SK-N-SH treated with all-trans-retinoic acid at 6 μM for 48 hours (cell line): Measurements from ENCODE around the gene CLPTM1L.

Experiments used
- ATAC-seq: fragments of 200-7000 bp; cut with Tn5 transposase; 3 replicates; pipeline ENCODE4 v1.9.1; 2020; ENCODE audit warnings: mild to moderate bottlenecking, moderate library complexity
- ARNTL ChIP-seq: fragments of 450-650 bp; formaldehyde crosslinking; IDR thresholded peaks from 2 replicates; pipeline ENCODE4 v1.5.0; 2020; ENCODE audit warnings: low read depth, mild to moderate bottlenecking, moderate library complexity, borderline replicate concordance
- BACH2 ChIP-seq: fragments of 250-450 bp; sonication (Bioruptor Pico); IDR thresholded peaks from 2 replicates; pipeline ENCODE4 v1.9.0; 2021; ENCODE audit warnings: mild to moderate bottlenecking, borderline replicate concordance
- CSRNP3 ChIP-seq: fragments of 250-450 bp; sonication (Bioruptor Pico); IDR thresholded peaks from 2 replicates; pipeline ENCODE4 v1.5.1; 2021; ENCODE audit warnings: mild to moderate bottlenecking, moderate library complexity
- ESRRG ChIP-seq: fragments of 250-450 bp; sonication (Bioruptor Pico); IDR thresholded peaks from 2 replicates; pipeline ENCODE4 v1.6.1; 2021; ENCODE audit warnings: mild to moderate bottlenecking
- GLIS3 ChIP-seq: fragments of 250-450 bp; sonication (Bioruptor Pico); IDR thresholded peaks from 2 replicates; pipeline ENCODE4 v1.5.0; 2020; ENCODE audit warnings: mild to moderate bottlenecking, moderate library complexity
- ISL1 ChIP-seq: fragments of 250-450 bp; sonication (Bioruptor Pico); IDR thresholded peaks from 2 replicates; pipeline ENCODE4 v2.1.2; 2022; ENCODE audit warnings: mild to moderate bottlenecking, moderate library complexity
- OSR1 ChIP-seq: fragments of 250-450 bp; sonication (Bioruptor Pico); IDR thresholded peaks from 2 replicates; pipeline ENCODE4 v1.8.0; 2022; ENCODE audit warnings: moderate library complexity, mild to moderate bottlenecking, inconsistent platforms
- PATZ1 ChIP-seq: fragments of 250-450 bp; sonication (Bioruptor Pico); IDR thresholded peaks from 2 replicates; pipeline ENCODE4 v1.8.0; 2020; ENCODE audit warnings: mild to moderate bottlenecking, moderate library complexity, borderline replicate concordance
- POU6F1 ChIP-seq: fragments of 250-450 bp; sonication (Bioruptor Pico); IDR thresholded peaks from 2 replicates; pipeline ENCODE4 v1.8.0; 2021; ENCODE audit warnings: low read depth, mild to moderate bottlenecking, moderate library complexity, borderline replicate concordance
- PPARA ChIP-seq: fragments of 250-450 bp; sonication (Bioruptor Pico); IDR thresholded peaks from 2 replicates; pipeline ENCODE4 v1.5.0; 2020; ENCODE audit warnings: mild to moderate bottlenecking, borderline replicate concordance
- RARB ChIP-seq: fragments of 250-450 bp; sonication (Bioruptor Pico); IDR thresholded peaks from 2 replicates; pipeline ENCODE4 v1.8.0; 2021; ENCODE audit warnings: mild to moderate bottlenecking, moderate library complexity
- SNAI2 ChIP-seq: fragments of 250-450 bp; sonication (Bioruptor Pico); IDR thresholded peaks from 2 replicates; pipeline ENCODE4 v1.5.0; 2020; ENCODE audit warnings: mild to moderate bottlenecking, moderate library complexity
- TCF4 ChIP-seq: fragments of 250-450 bp; sonication (Bioruptor Pico); IDR thresholded peaks from 2 replicates; pipeline ENCODE4 v1.8.0; 2021; ENCODE audit warnings: mild to moderate bottlenecking, moderate library complexity, borderline replicate concordance
- TOX ChIP-seq: fragments of 250-450 bp; sonication (Bioruptor Pico); IDR thresholded peaks from 2 replicates; pipeline ENCODE4 v1.8.0; 2021; ENCODE audit warnings: mild to moderate bottlenecking, moderate library complexity, borderline replicate concordance
- TSHZ2 ChIP-seq: fragments of 250-450 bp; sonication (Bioruptor Pico); IDR thresholded peaks from 2 replicates; pipeline ENCODE4 v1.5.0; 2020; ENCODE audit warnings: mild to moderate bottlenecking, moderate library complexity
- ZC3H10 ChIP-seq: fragments of 250-450 bp; sonication (Bioruptor Pico); IDR thresholded peaks from 2 replicates; pipeline ENCODE4 v1.5.1; 2021; ENCODE audit warnings: mild to moderate bottlenecking, moderate library complexity
- ZFP3 ChIP-seq: fragments of 250-450 bp; sonication (Bioruptor Pico); IDR thresholded peaks from 2 replicates; pipeline ENCODE4 v1.5.0; 2020; ENCODE audit warnings: mild to moderate bottlenecking, moderate library complexity
- ZFP30 ChIP-seq: fragments of 450-650 bp; formaldehyde crosslinking; IDR thresholded peaks from 2 replicates; pipeline ENCODE4 v1.5.0; 2022; ENCODE audit warnings: mild to moderate bottlenecking, moderate library complexity
- ZNF565 ChIP-seq: fragments of 450-650 bp; formaldehyde crosslinking; conservative IDR thresholded peaks from 2 replicates; pipeline ENCODE4 v1.5.0; 2020; ENCODE audit warnings: low read depth, mild to moderate bottlenecking, moderate library complexity
- ZNF8 ChIP-seq: fragments of 450-650 bp; formaldehyde crosslinking; IDR thresholded peaks from 2 replicates; pipeline ENCODE4 v1.5.0; 2020; ENCODE audit warnings: mild to moderate bottlenecking, moderate library complexity

CLPTM1L gene

GRCh38 chr5:1270933-1271914 lies 73.7 kb downstream of the CLPTM1L start:
- no peak for ATAC-seq
- no peak for TF ChIP-seq GLIS3 (CRISPR knock-in tag)
- TF ChIP-seq ZFP3 (CRISPR knock-in tag) = no peak
- no peak for TF ChIP-seq TCF4
- TF ChIP-seq RARB = no peak
- TF ChIP-seq ZC3H10 (CRISPR knock-in tag) = no peak
- TF ChIP-seq BACH2 (CRISPR knock-in tag) = no peak
- no peak for TF ChIP-seq TOX (CRISPR knock-in tag)
- TF ChIP-seq POU6F1 (CRISPR knock-in tag) = no peak
- TF ChIP-seq ISL1 (CRISPR knock-in tag) = no peak
- no peak for TF ChIP-seq TSHZ2 (CRISPR knock-in tag)
- no peak for TF ChIP-seq OSR1 (CRISPR knock-in tag)
- no peak for TF ChIP-seq ZNF8 (CRISPR knock-in tag)
- no peak for TF ChIP-seq ARNTL (CRISPR knock-in tag)
- TF ChIP-seq ESRRG (CRISPR knock-in tag) = no peak

- no peak for ATAC-seq
- TF ChIP-seq ZFP3 (CRISPR knock-in tag) (no peak), CSRNP3 (CRISPR knock-in tag) (no peak), ZFP30 (CRISPR knock-in tag) (no peak), TCF4 (no peak), TSHZ2 (CRISPR knock-in tag) (no peak), ZC3H10 (CRISPR knock-in tag) (no peak), RARB (no peak), PATZ1 (CRISPR knock-in tag) (no peak), GLIS3 (CRISPR knock-in tag) (no peak), ESRRG (CRISPR knock-in tag) (no peak), ARNTL (CRISPR knock-in tag) (no peak), ZNF565 (CRISPR knock-in tag) (no peak), ZNF8 (CRISPR knock-in tag) (no peak), PPARA (no peak), ISL1 (CRISPR knock-in tag) (no peak), OSR1 (CRISPR knock-in tag) (no peak), SNAI2 (CRISPR knock-in tag) (no peak), BACH2 (CRISPR knock-in tag) (no peak)
Observed at GRCh38 chr5:1270426-1270825, 74.5 kb downstream of the CLPTM1L start.
